Cardiac fibroblast (primary cell): Measurements from ENCODE around the gene F10.
"Not testable (repeated sequence)": the region's sequence is repeated elsewhere in the genome, so short reads cannot be mapped to it uniquely, and the experiment has no call there.

Source experiments
- DNase-seq, 2 donors: peaks; one replicate each; pipeline versions ENCODE4 v3.0.0 to v3.0.0-alpha.2; 2010; ENCODE audit warnings: low read depth in 2 of 2
- H3K4me3 ChIP-seq, 2 donors: replicated peaks in 1 of 2; 1 replicate in 1 of 2; 2 replicates in 1 of 2; pipeline ENCODE4 v1.5.1; 2011; ENCODE audit warnings: low read depth in 2 of 2, low read length in 2 of 2, mild to moderate bottlenecking in 2 of 2, moderate library complexity in 1 of 2
- TF ChIP-seq, protein P1 (sequence below): IDR thresholded peaks from one replicate; pipeline ENCODE4 v1.5.1; 2011; ENCODE audit warnings: low read depth, mild to moderate bottlenecking, low read length, inconsistent platforms

Gene F10

DNA sequence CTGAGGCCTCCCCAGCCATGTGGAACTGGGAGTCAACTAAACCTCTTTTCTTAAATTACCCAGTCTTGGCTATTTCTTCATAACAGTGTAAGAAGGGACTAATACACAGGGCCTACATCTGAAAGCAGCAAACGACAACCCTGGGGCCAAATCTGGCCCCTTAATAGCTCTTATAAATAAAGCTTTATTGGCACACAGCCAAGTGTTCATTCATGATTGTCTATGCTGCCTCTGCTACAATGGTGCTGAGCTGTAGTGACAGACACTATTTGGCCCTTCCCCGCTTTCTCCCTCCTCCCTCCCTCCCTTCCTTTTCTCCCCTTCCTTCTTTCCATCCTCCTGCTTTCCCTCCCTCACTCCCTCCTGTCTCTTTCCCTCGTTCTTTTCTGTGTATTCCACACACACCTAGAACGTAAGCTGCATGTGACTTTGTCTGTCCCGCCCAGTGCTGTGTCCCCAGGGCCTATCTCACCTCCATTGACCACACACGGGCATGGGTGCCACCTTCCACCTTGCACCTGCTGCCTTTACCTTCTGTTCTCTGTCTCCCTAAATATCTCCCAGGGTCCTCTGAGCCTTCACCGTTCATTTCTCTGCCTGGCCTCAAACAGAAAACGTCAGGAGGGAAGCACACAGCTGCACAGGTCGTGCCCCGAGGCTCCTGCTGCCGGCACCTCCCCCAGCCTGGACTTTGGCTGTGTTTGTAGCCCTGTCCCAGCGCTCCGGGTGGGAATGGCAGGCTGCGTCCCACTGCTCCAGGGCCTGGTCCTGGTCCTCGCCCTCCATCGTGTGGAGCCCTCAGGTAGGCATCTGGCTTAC, 35.5 kb downstream of the F10 start, which contains the start of gene PROZ:
TSS of gene PROZ (plus strand) at position 720 of the 819 bp plus-strand sequence. CDS start at position 733, 13 bp downstream.
- TF ChIP-seq, protein P1, sequence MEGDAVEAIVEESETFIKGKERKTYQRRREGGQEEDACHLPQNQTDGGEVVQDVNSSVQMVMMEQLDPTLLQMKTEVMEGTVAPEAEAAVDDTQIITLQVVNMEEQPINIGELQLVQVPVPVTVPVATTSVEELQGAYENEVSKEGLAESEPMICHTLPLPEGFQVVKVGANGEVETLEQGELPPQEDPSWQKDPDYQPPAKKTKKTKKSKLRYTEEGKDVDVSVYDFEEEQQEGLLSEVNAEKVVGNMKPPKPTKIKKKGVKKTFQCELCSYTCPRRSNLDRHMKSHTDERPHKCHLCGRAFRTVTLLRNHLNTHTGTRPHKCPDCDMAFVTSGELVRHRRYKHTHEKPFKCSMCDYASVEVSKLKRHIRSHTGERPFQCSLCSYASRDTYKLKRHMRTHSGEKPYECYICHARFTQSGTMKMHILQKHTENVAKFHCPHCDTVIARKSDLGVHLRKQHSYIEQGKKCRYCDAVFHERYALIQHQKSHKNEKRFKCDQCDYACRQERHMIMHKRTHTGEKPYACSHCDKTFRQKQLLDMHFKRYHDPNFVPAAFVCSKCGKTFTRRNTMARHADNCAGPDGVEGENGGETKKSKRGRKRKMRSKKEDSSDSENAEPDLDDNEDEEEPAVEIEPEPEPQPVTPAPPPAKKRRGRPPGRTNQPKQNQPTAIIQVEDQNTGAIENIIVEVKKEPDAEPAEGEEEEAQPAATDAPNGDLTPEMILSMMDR: no peak
- H3K4me3 ChIP-seq: no peak within 1 kb of the TSS
- DNase-seq: no peak

DNA sequence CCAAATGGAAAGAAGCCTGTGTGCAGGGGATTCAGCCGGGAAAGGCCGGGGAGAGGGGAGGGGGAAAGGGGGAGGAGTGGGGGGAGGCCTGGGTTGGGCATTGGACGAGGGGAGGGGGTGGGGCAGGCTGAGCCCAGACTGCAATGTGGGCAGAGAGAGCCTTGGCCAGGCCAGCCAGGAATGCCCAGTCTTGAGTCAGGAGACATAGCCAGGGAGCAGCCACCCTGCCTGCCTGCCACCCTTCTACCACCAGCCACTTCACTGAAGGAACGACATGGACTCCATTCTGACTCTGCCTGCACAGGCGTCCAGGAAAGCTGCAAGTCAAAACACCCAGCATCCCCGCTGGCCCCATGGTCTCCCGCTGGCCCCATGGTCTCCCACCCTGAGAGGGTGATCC, 36.3 kb downstream of the F10 start:
- no peak overlapping the region for H3K4me3 ChIP-seq
- TF ChIP-seq, protein P1: no peak
- no peak for DNase-seq

DNA sequence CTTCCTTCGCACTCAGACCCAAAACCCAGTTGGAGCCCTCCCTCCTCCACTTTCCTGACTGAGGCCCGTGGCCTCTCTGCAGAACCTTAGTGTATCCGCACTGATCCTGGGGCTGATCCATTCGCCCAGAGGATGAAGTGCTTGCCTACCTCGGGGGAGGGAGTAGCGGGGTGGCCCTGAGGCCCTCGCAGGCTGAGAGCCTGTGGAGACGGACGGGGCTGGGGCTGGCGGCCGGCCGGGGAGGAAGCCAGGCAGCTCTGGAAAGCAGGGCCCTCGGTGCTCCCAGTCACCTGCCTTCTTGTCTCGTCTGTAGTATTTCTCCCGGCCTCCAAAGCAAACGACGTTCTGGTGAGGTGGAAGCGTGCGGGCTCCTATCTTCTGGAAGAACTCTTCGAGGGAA, 37.1 kb downstream of the F10 start:
- TF ChIP-seq, protein P1: no peak
- no peak for DNase-seq
- H3K4me3 ChIP-seq: no peak overlapping the region

DNA sequence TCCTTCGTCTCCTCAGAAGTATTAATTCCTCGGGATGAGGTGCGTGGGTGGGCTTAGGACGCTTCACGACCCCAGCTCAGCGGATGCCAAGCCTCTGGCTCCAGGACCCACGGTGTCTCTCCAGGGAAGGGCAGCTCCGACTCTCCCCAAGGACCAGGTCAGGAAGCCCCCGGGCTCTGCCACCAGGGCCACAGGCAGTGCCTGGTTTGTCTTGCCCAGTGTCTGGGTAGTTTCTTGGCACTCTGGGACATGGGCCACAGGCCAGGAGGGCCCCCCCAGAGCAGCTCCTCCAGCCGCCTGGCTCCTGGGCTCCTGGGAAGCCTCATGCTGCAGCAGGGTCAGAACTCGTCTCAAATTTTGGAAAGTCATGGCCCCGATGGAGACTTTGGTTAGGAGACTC, 38.4 kb downstream of the F10 start:
- TF ChIP-seq, protein P1: no peak
- no peak for DNase-seq

DNA sequence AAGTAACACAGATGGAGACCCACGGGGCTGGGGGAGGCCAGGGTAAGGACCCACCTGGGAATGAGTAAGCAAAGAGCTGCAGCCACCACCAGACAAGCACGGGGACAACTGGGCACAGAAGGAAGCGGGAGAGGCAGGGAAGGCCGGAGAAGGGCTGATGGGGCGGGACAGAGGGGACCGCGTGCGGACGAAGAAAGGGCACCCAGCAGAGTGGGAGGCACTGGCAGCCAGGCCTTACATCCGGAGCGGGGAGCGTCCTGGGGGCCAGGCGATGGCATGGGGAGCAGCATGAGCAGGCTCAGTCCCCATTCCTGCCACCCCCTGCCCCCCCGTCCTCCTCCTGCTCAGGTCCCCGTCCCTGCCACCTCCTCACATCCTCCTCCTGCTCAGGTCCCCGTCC, 38.8 kb downstream of the F10 start:
- H3K4me3 ChIP-seq: no peak overlapping the region
- DNase-seq: no peak
- TF ChIP-seq, protein P1: no peak

More for the DNA sequence above, 38.4 kb downstream of the F10 start:
- H3K4me3 ChIP-seq: no peak overlapping the region

DNA sequence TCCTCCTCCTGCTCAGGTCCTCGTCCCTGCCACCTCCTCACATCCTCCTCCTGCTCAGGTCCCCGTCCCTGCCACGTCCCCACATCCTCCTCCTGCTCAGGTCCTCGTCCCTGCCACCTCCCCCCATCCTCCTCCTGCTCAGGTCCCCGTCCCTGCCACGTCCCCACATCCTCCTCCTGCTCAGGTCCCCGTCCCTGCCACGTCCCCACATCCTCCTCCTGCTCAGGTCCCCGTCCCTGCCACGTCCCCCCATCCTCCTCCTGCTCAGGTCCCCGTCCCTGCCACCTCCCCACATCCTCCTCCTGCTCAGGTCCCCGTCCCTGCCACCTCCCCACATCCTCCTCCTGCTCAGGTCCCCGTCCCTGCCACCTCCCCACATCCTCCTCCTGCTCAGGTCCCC, 39.4 kb downstream of the F10 start:
- not testable (repeated sequence) for DNase-seq, H3K4me3 ChIP-seq

DNA sequence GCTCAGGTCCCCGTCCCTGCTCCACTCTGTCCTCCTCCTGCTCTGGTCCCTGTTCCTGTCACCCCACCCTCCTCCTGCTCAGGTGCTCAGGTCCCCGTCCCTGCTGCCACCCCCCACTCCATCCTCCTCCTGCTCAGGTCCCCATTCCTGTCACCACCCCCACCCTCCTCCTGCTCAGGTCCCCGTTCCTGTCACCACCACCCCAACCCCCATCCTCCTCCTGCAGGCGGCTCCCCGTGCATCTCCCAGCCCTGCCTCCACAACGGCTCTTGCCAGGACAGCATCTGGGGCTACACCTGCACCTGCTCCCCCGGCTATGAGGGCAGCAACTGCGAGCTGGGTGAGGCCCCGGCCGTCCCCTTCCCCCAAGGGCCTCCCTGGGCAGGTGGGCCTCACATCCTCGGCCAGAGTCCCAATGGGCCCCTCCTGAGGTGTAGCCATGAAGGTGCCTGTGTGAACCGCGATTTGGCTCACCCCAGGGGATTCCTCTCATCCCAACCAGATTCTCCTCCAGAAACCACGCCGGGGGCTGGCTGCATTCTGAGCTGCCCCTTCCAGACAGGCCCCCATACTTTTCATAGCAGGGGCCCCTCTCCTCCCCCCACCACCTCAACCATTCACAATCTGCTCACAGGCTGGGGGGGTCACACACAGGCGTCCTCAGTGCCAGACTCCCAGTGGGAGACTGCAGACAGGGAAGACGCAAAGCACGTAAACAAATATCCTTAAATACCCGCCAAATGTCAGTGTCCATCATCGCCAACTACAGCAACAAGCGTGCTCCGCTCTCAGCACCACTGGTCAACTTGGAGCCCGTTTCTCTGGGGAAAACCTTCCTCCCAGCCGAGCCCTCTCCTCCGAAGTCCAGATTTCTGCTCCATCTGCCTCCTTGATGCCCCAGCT, 40.4 kb downstream of the F10 start:
- TF ChIP-seq, protein P1: no peak
- no peak for DNase-seq

More for the DNA sequence above, 40.4 kb downstream of the F10 start:
- H3K4me3 ChIP-seq: no peak overlapping the region
